HG02973 (cell line): ENCODE results near the gene LHX1.

Experiments used
- ATAC-seq: cut with Tn5 transposase; IDR thresholded peaks from one replicate; pipeline ENCODE4 v1.9.1; 2021; ENCODE audit warnings: moderate library complexity; ENCODE audit not compliant: unreplicated experiment

The LHX1 gene

GRCh38 chr17:36937001-36937958 lies at the start of gene LHX1:
LHX1 (plus strand) TSS chr17:36937475; CDS start chr17:36938198, 723 bp downstream.
- ATAC-seq, result no peak

GRCh38 chr17:36888236-36888951 lies 48.9 kb upstream of the LHX1 start:
- ATAC-seq, result no peak

GRCh38 chr17:36889770-36890349 lies 47.4 kb upstream of the LHX1 start:
- no peak for ATAC-seq

- no peak for ATAC-seq
Measured at GRCh38 chr17:36890398-36891168, 46.7 kb upstream of the LHX1 start.

GRCh38 chr17:36892112-36892838 lies 45.0 kb upstream of the LHX1 start:
- ATAC-seq, result no peak

- no peak for ATAC-seq
Measured at GRCh38 chr17:36894177-36894576, 43.1 kb upstream of the LHX1 start.

GRCh38 chr17:36894925-36895324 lies 42.4 kb upstream of the LHX1 start:
- no peak for ATAC-seq

GRCh38 chr17:36899250-36900159 lies 37.8 kb upstream of the LHX1 start:
- no peak for ATAC-seq

- ATAC-seq, result no peak
Measured at GRCh38 chr17:36900160-36900512, 37.1 kb upstream of the LHX1 start.

GRCh38 chr17:36901506-36901905 lies 35.8 kb upstream of the LHX1 start:
- ATAC-seq, result no peak

- ATAC-seq, result no peak
Measured at GRCh38 chr17:36907407-36907806, 29.9 kb upstream of the LHX1 start.

GRCh38 chr17:36910513-36910912 lies 26.8 kb upstream of the LHX1 start:
- no peak for ATAC-seq

GRCh38 chr17:36911001-36911400 lies 26.3 kb upstream of the LHX1 start:
- ATAC-seq, result no peak

- ATAC-seq, result no peak
Measured at GRCh38 chr17:36913132-36913531, 24.1 kb upstream of the LHX1 start.

GRCh38 chr17:36918211-36918691 lies 19.0 kb upstream of the LHX1 start:
- ATAC-seq, result no peak

GRCh38 chr17:36919407-36919968 lies 17.8 kb upstream of the LHX1 start:
- no peak for ATAC-seq

GRCh38 chr17:36920032-36921005 lies 17.0 kb upstream of the LHX1 start:
- ATAC-seq, result no peak
